Neural progenitor cell (in vitro differentiated cells): ENCODE data around the gene PCDHB9.
"Not testable (repeated sequence)": the region's sequence is repeated elsewhere in the genome, so short reads cannot be mapped to it uniquely, and the experiment has no call there.

ENCODE experiments used
- CTCF ChIP-seq: fragments of 200-600 bp; sonication (generic); IDR thresholded peaks from 2 replicates; pipeline ENCODE4 v1.5.1; 2017; ENCODE audit warnings: antibody characterized with exemption, mild to moderate bottlenecking
- EZH2phosphoT487 ChIP-seq: fragments of 200-600 bp; sonication (generic); IDR thresholded peaks from 2 replicates; pipeline ENCODE4 v1.6.1; 2017; ENCODE audit warnings: antibody characterized with exemption

GRCh38 chr5:141235922-141236321, 49.0 kb downstream of the PCDHB9 start:
- TF ChIP-seq CTCF, EZH2phosphoT487: not testable (repeated sequence)
